BJ (cell line): ENCODE measurements around the gene ANKH. TPM values are rescaled to one million over a fixed set of nuclear protein-coding genes. Genes with fewer than 3 reads are reported as not detected.

Experiments
- CTCF ChIA-PET: fragments of 350-600 bp; formaldehyde crosslinking; extraction: SDS; loops from one replicate; lab custom pipeline; 2021; ENCODE audit warnings: antibody characterized with exemption, inconsistent platforms; lab: Yijun Ruan, JAX
- POLR2A ChIA-PET: fragments of 300-600 bp; sonication (Branson Sonifier 250); formaldehyde crosslinking; extraction: SDS; loops from one replicate; lab custom pipeline; 2021; ENCODE audit warnings: antibody characterized with exemption; lab: Charles Lee
- DNase-seq: peaks from one replicate; pipeline ENCODE4 v3.0.0-alpha.2; 2011; ENCODE audit warnings: low read depth
- H3K27me3 ChIP-seq: 2 replicates; pipeline ENCODE4 v1.6.0; 2011; ENCODE audit warnings: low read length; ENCODE audit not compliant: control insufficient read depth, insufficient read depth
- H3K36me3 ChIP-seq: 2 replicates; pipeline ENCODE4 v1.5.1; 2011; ENCODE audit warnings: low read length; ENCODE audit not compliant: control insufficient read depth, insufficient read depth
- H3K4me3 ChIP-seq: 2 replicates; pipeline ENCODE4 v1.5.1; 2011; ENCODE audit warnings: low read depth, mild to moderate bottlenecking, control low read depth, low read length
- CTCF ChIP-seq: IDR thresholded peaks from 2 replicates; pipeline ENCODE4 v1.5.1; 2011; ENCODE audit warnings: low read depth, mild to moderate bottlenecking, control low read depth, inconsistent platforms, low read length, moderate library complexity; ENCODE audit not compliant: insufficient read depth
- polyA plus RNA-seq: library from polyadenylated mRNA; depleted of rRNA; stranded (reverse); fragments of >200 nt; gene quantifications from 2 replicates; pipeline ENCODE4 v1.2.3, GENCODE V29; 2011

The ANKH gene
- polyA plus RNA-seq, 1 experiment, result 65.3 TPM

- Histone ChIP-seq H3K36me3 (no peaks in the 10 kb centered on the region), H3K27me3 (no peaks in the 10 kb centered on the region), H3K4me3 (peak overlapping the region; percentile 68; the same call in 1 of the 2 replicates)
- CTCF ChIA-PET, result no interaction called here
- DNase-seq, result no peak
- POLR2A ChIA-PET, result interaction anchor here (0.6 kb wide), 1 partner anchor 31 kb away, joined by 3 read pairs; no protein-coding TSS in a partner anchor
- no peak for TF ChIP-seq CTCF
These were observed 205.6 kb downstream of the ANKH start for GRCh38 chr5:14665949-14666348.

GRCh38 chr5:14665101-14665822, 206.3 kb downstream of the ANKH start:
- Histone ChIP-seq H3K4me3 (peak overlapping the region; percentile 68), H3K36me3 (no peaks in the 10 kb centered on the region), H3K27me3 (no peaks in the 10 kb centered on the region)
- no peak for DNase-seq
- POLR2A ChIA-PET, result no interaction called here
- TF ChIP-seq CTCF, result no peak
- CTCF ChIA-PET, result no interaction called here

GRCh38 chr5:14664270-14665100, 207.1 kb downstream of the ANKH start, which contains the start of gene OTULIN:
TSS of gene OTULIN (plus strand) at chr5:14664718. CDS start at chr5:14664826, 108 bp downstream.
- no peak for DNase-seq
- no peak for TF ChIP-seq CTCF
- ChIA-PET CTCF (no interaction called here), POLR2A (no interaction called here)
- Histone ChIP-seq H3K4me3 (peak within 1 kb of the TSS; percentile 68), H3K27me3 (no peaks in the 10 kb centered on the region), H3K36me3 (no peaks in the 10 kb centered on the region)

GRCh38 chr5:14663734-14664269, 207.8 kb downstream of the ANKH start:
- Histone ChIP-seq H3K27me3 (no peaks in the 10 kb centered on the region), H3K4me3 (peak overlapping the region; percentile 68), H3K36me3 (no peaks in the 10 kb centered on the region)
- TF ChIP-seq CTCF, result no peak
- no peak for DNase-seq
- POLR2A ChIA-PET, result no interaction called here
- CTCF ChIA-PET, result no interaction called here
